Transverse colon (tissue), 4 donors: ENCODE measurements around the gene MX2.

ENCODE experiments used
- EP300 ChIP-seq: sonication (generic); formaldehyde crosslinking; IDR thresholded peaks from one replicate; pipeline ENCODE4 v1.6.1; 2017; ENCODE audit warnings: antibody characterized with exemption, low read depth
- POLR2A ChIP-seq: fragments of 450-650 bp; IDR thresholded peaks from one replicate; pipeline ENCODE4 v1.6.1; 2016; ENCODE audit warnings: antibody characterized with exemption, mild to moderate bottlenecking, moderate library complexity
- POLR2AphosphoS5 ChIP-seq, 3 donors: sonication (generic); formaldehyde crosslinking; IDR thresholded peaks; one replicate each; pipeline ENCODE4 v1.6.1; 2016; ENCODE audit warnings: antibody characterized with exemption in 3 of 3
- TF ChIP-seq, protein P1 (sequence below), 5 experiments: fragments of 200-600 bp in 3 of 5; fragments of 450-650 bp in 2 of 5; sonication (generic) in 3 of 5; IDR thresholded peaks; 1 replicate in 2 of 5; 2 replicates in 3 of 5; pipeline ENCODE4 v1.5.1; 2016 to 2017; ENCODE audit warnings: antibody characterized with exemption in 5 of 5, inconsistent platforms in 3 of 5, mild to moderate bottlenecking in 2 of 5, moderate library complexity in 1 of 5

- TF ChIP-seq, protein P1, sequence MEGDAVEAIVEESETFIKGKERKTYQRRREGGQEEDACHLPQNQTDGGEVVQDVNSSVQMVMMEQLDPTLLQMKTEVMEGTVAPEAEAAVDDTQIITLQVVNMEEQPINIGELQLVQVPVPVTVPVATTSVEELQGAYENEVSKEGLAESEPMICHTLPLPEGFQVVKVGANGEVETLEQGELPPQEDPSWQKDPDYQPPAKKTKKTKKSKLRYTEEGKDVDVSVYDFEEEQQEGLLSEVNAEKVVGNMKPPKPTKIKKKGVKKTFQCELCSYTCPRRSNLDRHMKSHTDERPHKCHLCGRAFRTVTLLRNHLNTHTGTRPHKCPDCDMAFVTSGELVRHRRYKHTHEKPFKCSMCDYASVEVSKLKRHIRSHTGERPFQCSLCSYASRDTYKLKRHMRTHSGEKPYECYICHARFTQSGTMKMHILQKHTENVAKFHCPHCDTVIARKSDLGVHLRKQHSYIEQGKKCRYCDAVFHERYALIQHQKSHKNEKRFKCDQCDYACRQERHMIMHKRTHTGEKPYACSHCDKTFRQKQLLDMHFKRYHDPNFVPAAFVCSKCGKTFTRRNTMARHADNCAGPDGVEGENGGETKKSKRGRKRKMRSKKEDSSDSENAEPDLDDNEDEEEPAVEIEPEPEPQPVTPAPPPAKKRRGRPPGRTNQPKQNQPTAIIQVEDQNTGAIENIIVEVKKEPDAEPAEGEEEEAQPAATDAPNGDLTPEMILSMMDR (IDR thresholded peaks at IDR 0.05), result no peak
- no peak for TF ChIP-seq EP300
- TF ChIP-seq POLR2A, result no peak
- no peak for TF ChIP-seq POLR2AphosphoS5 (IDR thresholded peaks at IDR 0.05)
These were observed 19.8 kb upstream of the MX2 start for GRCh38 chr21:41342035-41342434.
